ENCODE measurements around the gene PRKCA.

DNA sequence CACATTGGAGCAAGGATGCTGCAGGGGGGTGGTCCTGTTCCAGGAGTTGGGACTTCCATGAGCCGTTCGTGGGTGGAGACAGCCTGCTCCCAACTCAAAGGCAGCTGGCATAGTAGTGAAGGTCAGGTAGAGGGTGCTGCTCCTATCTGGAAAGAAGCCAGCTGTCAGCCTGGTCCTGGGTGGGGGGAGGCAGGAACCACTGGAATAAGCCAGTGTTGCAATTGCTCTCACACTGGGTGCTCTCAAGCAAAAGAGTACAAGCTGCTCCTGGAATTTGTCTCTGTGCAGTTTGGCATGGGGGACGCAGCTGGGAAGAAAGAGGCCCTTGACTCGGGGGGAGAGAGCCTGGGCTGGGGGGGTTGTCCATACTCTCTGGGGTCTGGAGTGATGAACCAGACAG, 541.2 kb downstream of the PRKCA start:
- TF ChIP-seq POLR2A (IDR thresholded peaks at IDR 0.05) (no peak), POLR2AphosphoS5 (IDR thresholded peaks at IDR 0.05) (no peak)

Measured in prostate gland (tissue), 1 donor.